GM18858 (cell line): Measurements from ENCODE around the gene SURF4.
"Not testable (repeated sequence)": the region's sequence is repeated elsewhere in the genome, so short reads cannot be mapped to it uniquely, and the experiment has no call there.

Source experiments
- ATAC-seq: cut with Tn5 transposase; IDR thresholded peaks from one replicate; pipeline ENCODE4 v1.9.1; 2021; ENCODE audit not compliant: unreplicated experiment

Gene SURF4

GRCh38 chr9:133335924-133336811 is 39.7 kb downstream of the SURF4 start, which contains the start of gene SURF6:
SURF6 (minus strand) TSS chr9:133336188; CDS start chr9:133336132, 56 bp downstream.
- peak; percentile 65 for ATAC-seq

- not testable (repeated sequence) for ATAC-seq
These were observed 41.0 kb downstream of the SURF4 start for GRCh38 chr9:133334888-133335287.

GRCh38 chr9:133334161-133334560 is 41.7 kb downstream of the SURF4 start:
- no peak for ATAC-seq

- ATAC-seq = no peak
These were observed 42.3 kb downstream of the SURF4 start for GRCh38 chr9:133333566-133333965.

- no peak for ATAC-seq
These were observed 42.8 kb downstream of the SURF4 start for GRCh38 chr9:133333011-133333410.

GRCh38 chr9:133332381-133332730 is 43.5 kb downstream of the SURF4 start:
- ATAC-seq = no peak

- no peak for ATAC-seq
These were observed 44.0 kb downstream of the SURF4 start for GRCh38 chr9:133331641-133332380.

- ATAC-seq = no peak
These were observed 44.6 kb downstream of the SURF4 start for GRCh38 chr9:133331221-133331620.

GRCh38 chr9:133329306-133330156 is 46.3 kb downstream of the SURF4 start:
- ATAC-seq = not testable (repeated sequence)

- no peak for ATAC-seq
These were observed 47.9 kb downstream of the SURF4 start for GRCh38 chr9:133327834-133328484.

- not testable (repeated sequence) for ATAC-seq
These were observed 48.8 kb downstream of the SURF4 start for GRCh38 chr9:133327021-133327420.

- ATAC-seq = no peak
These were observed 51.7 kb downstream of the SURF4 start for GRCh38 chr9:133323991-133324703.

GRCh38 chr9:133323211-133323610 is 52.6 kb downstream of the SURF4 start:
- no peak for ATAC-seq

GRCh38 chr9:133322701-133323100 is 53.2 kb downstream of the SURF4 start:
- ATAC-seq = no peak

GRCh38 chr9:133321411-133321935 is 54.4 kb downstream of the SURF4 start:
- no peak for ATAC-seq

GRCh38 chr9:133320421-133320881 is 55.4 kb downstream of the SURF4 start:
- no peak for ATAC-seq

- not testable (repeated sequence) for ATAC-seq
These were observed 58.3 kb downstream of the SURF4 start for GRCh38 chr9:133317551-133317950.

- ATAC-seq = no peak
These were observed 59.9 kb downstream of the SURF4 start for GRCh38 chr9:133315997-133316396.
